T1000 (cell line): ENCODE data around the gene CHD6.

Experiments used
- DNase-seq: peaks from one replicate; lab custom pipeline; 2025; ENCODE audit warnings: mixed read lengths; lab: John Stamatoyannopoulos, UW

The CHD6 gene, protein sequence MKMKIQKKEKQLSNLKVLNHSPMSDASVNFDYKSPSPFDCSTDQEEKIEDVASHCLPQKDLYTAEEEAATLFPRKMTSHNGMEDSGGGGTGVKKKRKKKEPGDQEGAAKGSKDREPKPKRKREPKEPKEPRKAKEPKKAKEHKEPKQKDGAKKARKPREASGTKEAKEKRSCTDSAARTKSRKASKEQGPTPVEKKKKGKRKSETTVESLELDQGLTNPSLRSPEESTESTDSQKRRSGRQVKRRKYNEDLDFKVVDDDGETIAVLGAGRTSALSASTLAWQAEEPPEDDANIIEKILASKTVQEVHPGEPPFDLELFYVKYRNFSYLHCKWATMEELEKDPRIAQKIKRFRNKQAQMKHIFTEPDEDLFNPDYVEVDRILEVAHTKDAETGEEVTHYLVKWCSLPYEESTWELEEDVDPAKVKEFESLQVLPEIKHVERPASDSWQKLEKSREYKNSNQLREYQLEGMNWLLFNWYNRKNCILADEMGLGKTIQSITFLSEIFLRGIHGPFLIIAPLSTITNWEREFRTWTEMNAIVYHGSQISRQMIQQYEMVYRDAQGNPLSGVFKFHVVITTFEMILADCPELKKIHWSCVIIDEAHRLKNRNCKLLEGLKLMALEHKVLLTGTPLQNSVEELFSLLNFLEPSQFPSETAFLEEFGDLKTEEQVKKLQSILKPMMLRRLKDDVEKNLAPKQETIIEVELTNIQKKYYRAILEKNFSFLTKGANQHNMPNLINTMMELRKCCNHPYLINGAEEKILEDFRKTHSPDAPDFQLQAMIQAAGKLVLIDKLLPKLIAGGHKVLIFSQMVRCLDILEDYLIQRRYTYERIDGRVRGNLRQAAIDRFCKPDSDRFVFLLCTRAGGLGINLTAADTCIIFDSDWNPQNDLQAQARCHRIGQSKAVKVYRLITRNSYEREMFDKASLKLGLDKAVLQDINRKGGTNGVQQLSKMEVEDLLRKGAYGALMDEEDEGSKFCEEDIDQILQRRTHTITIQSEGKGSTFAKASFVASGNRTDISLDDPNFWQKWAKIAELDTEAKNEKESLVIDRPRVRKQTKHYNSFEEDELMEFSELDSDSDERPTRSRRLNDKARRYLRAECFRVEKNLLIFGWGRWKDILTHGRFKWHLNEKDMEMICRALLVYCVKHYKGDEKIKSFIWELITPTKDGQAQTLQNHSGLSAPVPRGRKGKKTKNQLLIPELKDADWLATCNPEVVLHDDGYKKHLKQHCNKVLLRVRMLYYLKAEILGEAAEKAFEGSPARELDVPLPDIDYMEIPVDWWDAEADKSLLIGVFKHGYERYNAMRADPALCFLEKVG (N-terminal part only)

DNA sequence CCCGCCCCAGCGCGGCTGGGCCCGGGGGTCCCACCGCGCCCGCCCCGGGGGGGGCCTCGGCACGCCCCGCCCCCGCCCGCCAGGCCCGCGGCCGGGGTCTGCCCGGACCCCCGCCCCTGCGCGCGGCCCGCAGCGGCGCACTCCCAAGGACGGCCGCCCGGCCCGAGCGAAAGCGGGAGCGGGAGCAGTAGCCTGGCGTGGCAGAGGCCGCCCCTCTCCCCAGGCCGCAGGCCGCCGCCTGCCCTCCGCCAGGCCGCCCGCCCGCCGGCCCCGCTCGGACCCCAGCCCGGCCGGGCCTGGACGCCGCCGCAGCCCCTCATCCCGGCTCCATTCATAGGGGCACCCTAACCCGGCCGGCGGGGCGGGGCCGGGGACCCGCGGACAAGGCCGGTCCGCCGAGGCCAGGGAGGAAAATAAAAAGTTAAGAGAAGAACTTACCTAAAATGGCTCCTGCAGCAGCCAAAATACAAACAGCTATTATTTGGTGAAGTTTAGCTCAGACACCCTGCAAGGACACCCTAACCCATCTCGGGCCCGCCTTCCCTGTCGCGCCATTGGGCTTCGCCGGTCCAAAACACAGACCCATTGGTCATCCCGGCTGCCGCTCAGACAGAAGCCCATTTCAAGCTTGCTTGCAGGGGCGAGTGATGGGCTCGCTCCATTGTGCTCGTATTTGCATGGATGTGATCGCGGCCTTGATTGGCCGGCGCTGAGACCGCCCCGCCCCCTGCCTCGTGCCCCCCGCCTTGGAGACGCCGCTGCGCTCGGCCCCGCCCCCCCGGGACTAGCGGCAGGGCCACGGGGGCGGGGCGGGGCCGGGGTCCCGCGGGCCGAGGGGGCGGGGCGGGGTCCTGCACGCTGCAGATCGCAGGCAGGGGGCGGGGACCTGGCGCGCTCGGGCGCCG, at the start of gene CHD6:
Gene CHD6 (minus strand): TSS at position 476 of the 905 bp plus-strand sequence. CDS start 67,040 bp downstream, outside the sequence.
- DNase-seq: peak; percentile 99

DNA sequence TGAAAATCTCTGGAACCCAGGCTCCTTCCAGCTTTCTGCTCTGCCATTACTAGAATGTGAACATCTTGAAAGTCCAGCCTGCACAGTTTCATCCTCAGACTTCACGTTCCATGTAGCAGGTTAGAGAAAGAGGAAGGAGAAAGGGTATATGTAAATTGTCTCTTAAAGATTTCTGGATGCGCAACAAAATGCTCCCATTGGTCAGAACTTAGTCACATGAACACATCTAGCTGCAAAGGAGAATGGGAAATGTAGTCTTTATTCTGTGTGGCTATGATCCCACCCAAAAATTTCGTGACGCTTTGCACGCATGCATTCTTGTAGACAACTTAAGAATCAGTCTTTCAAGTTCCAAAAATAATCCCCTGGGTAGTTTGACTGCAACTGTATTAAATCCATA, 46.4 kb upstream of the CHD6 start:
- DNase-seq: no peak

DNA sequence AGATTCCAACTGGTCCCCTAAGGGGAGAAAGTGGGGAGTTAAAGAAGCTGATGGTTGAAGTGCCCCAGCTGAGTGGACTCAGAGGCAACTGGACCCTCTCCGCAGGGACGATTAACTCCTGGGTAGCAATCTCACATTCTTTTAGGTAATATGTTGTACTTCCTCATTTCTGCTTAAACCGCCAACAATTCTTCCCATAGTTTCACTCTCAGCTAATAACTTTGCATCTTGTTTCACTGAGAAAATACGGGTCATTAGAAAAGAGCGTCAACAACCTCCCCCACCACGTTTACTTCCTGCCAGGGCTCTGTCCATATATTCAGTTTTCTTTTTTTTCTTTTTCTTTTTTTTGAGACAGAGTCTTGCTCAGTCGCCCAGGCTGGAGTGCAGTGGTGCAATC, 39.5 kb upstream of the CHD6 start:
- DNase-seq: no peak

DNA sequence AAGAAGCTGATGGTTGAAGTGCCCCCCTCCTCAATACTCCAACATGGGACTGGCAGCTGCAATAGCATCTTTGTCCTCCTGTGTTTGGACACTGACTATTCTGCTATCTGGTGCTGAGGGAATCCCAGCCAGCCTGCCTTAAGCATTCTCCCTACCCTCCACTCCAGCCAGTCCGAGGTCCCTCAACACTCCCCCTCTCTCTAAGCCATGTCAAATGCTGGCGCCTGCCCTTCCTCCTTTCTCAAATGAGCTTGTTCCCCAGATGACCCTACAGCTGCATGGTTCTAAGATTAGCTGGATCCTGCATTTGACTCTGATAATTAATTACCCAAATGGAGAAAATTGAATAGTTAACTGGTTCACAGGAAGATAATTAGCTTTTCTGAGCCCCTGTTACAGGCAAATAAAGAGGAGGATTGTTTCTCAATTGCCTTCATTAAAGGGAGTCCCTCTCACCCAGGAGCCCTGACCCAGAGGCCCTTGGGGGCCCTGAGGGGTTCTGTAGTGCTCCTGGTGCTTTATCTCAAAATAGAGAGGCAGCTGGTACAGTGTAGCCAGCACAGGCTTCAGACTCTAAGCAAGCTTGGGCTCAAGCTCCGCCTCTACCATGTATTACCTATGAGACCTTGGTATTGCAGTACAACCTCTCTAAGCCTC, 37.9 kb upstream of the CHD6 start:
- no peak for DNase-seq

DNA sequence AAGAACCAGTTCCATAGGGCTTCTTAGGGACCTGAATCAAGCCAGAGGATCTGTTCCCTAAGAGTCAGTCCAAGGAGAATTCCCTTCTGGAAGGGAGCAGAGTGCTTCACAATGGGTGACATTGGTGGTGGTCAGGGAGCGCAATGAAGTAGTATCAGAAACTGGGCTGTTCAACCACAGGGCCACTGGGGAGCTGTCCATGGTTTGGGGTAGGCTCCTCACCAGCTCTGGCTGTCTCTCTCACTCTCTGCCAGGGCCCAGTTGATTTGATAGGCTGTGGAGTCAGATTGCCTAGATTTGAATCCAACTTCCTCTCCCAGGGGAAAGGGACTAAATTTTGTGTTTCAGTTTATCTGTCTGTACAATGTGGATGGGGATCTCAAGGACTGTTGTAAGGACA, 36.7 kb upstream of the CHD6 start:
- DNase-seq: no peak

DNA sequence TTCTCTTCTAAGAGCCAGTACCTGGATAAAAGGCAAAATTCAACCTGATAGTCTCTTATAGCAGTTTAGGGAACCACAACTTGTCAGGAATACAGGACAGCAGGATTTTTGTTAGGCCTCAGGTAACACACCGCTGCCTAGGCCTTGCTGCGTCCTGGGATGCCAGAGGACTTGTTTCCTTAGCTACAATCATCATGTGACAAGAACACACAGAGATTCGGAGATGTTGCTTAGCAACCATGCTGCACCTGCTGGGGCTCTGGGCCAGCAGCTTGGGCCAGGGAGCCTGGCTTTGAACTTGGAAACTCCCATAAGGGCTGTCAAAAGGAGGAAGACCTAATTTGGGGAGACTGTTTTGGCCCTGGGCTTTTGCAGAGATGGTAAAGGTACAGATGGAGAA, 36.1 kb upstream of the CHD6 start:
- DNase-seq: no peak

DNA sequence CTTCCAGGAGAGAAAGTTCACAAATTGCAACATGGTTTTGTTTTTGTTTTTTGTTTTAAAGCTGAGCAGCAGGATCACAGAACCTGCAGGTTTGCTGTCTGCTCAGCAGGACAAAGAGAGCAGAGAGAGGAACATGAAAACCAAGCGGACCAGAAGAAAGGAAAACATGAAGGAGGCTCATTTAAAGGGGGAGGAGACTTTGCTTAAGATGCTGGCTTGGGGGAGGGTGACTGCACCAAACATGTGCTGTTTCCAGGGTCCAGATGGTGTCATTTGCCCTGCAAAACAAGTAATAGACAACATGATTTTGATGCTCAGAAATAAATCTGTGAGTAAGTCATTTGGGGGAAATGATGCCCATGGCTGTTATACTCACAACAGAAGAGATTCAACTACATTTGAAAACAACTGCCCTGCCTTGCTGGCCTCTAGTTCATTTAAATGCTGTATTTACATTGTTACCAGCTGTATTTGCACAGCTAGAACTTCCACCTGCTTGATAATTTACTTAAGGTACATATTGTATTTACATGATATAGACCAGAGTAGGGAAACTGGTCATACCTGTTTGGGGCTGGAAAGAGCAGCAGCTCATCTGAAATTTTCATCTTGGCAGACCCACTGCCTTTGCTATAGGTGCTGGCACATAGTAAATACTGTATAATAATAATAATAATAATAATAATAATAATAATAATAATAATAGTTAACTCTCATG, 32.2 kb upstream of the CHD6 start:
- no peak for DNase-seq

DNA sequence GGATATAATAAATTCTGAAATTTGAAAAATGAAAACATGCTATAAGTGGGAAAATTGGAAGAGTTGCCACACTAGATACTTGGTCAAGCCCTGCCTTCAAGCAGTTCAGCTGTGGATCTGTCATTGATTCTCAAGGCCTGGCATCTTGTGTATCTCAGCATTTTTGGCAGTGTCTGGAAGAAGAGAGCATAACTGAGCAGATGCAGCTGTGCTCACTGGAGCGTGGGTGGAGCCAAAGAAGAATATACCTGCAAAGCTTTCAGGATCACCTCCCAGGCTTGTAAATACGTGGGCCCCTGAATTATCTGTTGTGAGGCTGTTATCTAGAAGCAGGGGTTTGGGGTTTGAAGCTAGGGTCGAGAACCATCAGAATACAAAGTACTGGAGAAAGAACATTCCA, 31.3 kb upstream of the CHD6 start:
- DNase-seq: no peak

DNA sequence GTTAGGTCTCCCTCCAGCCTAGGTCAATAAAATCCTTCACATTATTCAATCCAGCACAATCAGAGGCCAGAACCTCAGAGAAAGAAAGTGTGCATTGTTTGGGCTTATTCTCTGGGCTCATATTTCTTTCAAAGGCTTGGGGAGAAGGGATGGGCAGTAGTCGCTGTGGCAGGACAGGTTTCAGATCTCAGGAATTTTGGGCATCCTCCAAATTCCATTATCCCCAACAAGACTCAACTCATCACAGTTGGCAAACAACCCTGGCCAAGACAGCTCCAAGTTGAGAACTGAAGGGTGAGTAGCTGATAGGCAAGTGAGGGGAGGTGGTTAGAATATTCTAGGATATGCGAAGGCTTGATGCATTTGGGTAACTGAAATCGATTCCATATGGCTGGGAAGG, 27.2 kb upstream of the CHD6 start:
- DNase-seq: no peak

DNA sequence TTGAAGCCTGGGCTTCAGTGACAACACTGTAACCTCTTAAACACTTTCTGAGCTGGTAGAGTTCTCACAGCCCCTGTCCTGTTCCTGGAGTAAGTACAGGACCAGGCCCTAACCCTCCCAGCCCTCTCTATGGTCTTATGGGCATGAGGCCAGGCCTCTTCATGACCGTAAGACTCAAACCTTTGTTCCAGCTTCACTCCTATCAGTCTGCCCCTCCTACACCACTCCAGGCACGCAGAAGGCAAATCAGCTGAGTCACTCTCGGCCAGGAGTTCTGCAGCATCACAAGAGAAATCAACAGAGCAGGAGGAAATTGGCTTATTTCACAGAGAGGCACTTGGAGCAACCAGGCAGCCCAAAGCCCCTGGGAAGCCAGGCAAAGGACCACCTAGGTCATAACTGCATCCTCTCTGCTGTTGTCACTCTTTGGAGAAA, 25.3 kb upstream of the CHD6 start:
- no peak for DNase-seq

DNA sequence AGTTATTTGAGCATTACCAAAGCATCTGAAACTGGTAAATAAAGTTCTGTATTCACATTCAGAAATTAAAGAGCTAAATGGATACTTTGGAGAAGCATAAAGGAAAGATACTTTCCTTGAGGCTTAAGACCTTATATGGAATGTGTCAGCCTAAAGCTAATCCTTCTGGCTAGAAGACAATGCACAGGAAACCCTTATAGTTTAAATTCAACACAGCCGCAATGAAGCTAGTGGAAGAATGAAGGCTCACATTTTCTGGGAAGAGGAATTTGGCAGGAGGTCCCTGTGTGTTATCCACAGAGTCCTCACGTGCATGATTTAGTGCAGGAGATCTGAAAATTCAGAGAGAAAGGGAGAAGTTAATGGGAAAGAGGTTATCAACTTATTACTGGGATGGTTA, 21.5 kb upstream of the CHD6 start:
- no peak for DNase-seq

DNA sequence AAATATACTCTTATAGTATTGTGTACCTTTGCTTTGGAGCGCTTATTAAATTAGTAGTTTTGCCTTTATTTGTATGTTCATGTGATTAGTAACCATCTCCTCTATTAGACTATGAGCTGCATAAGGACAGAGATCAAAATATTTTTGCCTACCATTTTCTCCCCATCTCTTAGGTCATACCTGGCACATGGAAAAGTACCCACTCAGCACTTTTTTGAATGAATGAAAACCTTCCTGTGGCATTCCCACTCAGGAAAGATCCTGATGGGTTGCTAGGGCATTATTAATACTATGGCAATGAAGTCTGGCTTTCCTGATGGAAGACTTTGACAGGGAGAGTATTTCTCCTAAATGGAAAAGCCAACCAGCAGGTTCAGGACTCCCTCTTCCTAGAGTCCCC, 20.3 kb upstream of the CHD6 start:
- no peak for DNase-seq

DNA sequence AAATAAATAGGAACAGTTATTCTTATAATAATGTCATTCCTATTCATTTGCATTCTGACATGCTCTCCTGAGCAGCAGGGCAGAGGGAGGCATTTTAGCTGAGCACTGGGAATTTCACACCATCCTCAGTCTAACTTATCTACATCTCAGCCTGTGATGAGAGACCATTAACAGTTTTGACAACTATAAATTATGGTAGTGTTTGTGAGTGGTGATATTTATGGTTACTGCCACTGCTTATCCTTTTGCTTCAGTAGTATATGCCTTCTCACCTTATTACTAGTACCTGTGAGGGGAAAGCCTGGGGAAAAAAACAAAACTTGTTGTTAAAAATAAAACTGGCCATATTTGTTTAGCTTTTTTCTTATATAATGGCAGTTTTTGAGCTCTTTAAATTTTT, 17.0 kb upstream of the CHD6 start:
- DNase-seq: no peak

DNA sequence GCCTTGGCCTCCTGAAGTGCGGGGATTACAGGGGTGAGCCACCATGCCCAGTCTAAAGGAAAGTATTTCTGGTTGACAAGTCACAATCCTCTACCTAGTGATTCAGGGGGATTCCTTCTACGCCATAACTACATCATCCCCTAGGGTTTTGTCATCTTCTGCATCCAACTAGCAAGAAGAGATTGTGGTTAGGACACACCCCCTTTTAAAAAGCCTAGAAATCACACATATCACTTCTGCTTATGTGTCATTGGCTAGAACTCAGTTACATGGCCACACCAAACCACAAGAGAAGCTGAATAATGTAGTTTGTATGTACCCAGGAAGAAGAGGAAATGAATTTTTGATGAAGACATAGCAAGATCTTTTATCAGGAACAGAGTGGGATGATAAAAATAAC, 14.7 kb upstream of the CHD6 start:
- no peak for DNase-seq

DNA sequence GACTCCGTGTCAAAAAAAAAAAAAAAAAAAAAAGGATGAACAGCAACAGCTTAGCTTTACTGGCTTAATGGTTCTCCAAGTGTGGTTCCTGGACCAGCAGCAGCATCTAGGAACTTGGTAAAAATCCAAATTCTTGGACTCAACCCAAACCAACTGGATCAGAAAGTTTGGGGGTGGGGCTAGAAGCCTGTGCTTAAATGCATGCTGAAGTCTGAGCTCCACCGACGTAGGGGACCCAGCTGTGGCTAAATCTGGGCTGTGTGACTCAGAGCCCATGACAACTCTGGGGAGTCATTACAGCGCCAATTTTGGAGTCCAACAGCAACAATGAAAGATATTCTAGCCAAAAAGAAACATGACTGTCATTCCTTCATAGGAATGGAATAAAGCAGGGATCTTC, 13.6 kb upstream of the CHD6 start:
- no peak for DNase-seq

DNA sequence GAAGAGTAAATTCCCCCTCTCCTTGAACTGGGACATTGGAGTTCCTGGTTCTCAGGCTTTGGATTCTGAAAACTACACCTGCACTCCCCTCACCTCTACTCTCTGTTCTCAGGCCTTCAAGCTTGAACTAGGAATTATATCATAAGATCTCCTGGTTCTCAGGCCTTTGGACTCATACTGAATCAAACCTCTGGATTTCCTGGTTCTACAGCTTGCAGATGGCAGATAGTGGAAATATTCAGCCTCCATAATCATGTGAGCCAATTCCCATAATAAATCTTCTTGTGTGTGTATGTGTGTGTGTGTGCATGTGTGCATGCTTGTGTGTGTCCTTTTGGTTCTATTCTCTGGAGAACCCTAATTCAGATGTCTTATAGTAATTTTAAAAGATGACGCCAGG, 12.7 kb upstream of the CHD6 start:
- no peak for DNase-seq

DNA sequence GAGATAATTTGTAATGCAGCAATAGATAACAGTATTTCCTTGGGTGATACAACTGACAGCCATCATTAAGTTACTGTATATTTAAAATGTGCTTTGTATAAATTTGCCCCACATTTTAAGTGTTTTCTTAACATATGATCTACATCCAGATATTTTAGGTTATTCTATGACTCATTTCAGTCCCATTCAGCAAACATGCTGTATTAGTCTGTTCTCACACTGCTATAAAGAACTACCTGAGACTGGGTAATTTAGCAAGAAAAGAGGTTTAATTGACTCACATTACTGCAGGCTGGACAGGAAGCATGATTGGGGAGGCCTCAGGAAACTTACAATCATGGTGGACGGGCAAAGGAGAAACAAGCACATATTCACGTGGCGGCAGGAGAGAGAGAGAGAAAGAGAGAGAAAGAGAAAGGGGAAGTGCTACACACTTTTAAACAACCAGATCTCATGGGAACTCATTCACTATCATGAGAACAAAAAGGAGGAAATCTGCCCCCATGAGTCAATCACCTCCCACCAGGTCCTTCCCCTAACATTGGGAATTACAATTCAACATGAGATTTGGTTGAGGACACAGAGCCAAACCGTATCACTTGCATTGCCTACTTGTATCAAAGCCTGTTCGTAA, 9.6 kb upstream of the CHD6 start:
- no peak for DNase-seq

DNA sequence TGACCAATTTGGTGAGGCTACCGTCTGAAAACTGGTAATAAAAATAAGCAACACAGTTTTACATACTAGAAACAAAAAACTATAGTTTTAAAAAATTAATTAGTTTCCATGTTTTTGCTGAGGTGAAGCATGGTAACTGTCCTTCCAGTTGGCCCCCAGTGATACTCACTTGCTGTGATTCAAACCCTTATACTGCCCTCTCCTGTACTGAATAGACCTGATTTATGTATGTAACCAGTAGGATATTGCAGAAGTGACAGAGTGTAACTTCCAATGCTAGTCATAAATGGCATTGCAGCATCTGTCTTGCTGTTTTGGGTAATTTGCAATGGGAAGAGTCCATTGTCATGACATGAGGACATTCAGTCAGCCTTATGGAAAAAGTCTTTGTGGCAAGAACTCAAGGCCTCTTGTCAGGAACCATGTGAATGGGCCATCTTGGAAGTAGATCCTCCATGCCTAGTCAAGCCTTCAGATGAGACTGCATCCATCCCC, 8.9 kb upstream of the CHD6 start:
- DNase-seq: no peak

DNA sequence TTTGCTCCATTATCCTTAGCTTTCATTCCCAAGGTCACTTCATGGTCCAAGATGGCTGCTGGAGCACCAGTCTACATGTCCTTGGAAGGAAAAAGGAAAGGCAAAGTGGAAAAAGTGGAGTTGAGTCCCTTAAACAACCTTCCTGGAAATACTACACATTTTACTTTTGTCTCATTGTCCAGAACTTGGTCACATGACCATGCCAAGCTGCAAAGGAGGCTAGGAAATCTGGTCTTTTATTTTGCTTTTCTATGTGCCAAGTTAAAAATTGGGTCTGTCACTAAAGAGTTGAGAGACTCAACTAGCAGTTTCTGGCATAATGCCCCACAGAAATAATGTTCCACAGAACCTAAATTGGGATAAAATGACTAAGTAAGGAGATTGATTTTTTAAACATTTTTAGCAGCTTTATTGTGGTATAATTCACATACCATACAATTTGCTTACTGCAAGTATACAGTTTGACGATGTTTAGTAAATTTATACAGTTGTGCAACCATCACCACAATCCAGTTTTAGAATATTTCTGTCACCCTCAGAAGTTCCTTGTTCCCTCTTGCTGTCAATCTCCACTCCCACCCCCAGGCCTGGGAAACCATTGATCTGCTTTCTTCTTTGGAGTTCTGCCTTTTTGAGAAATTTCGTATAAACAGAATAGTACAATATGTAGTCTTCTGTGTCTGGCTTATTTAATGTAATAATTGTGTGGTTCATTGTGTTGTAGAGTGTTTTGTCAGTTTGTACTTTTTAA, 5.6 kb upstream of the CHD6 start:
- no peak for DNase-seq
